Measurements from ENCODE around the gene WDR70. TPM values are rescaled to one million over a fixed set of nuclear protein-coding genes. Genes with fewer than 3 reads are reported as not detected.

Gene WDR70
- total RNA-seq, 1 experiment from 2014 or later, result 35.6 TPM

DNA sequence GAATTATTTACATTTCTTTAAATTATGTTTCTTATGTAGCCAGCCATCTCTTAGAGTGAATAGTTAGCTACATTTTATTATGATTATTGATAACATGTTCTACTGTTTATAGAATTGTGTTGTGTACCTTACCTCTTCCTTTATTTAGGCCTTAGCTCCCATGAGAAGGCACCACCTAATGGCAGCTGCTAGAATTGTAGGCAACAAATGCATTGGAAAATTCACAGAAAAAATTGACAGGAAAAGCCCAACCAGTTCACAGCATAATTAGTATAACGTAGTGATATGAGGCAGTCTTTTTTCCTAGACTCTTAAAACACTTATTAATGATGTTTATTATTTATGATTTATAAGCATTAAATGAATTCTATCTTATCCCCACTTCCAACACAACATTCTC, 175.8 kb downstream of the WDR70 start:
- H3K9me2 ChIP-seq (replicated peaks; ENCODE audit: insufficient read depth, low read length), result no peaks in the 10 kb centered on the region

DNA sequence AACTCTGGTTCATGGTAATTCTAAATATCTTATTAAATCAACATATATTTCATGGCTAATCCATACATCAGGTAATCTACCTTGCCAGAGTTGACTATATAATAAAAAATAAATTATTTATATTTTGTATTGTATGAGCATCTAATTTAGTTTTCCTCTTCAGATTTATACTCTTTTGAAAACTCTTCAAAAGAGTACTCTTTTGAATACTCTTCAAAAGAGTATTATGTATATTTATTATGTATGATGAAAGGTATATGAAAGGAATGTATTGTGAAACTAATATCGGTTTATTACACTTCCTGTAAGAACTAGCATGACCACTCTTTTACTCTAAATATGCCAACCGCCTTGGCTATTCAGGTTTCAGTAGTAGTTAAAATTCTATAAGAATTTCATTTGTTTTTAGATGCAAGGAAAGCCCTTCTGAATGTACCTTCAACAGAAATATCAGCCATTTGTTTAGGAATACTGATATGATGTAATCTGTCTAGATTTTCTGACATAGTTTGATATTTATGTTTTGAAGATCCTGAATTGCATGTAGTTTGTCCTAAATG, 178.7 kb downstream of the WDR70 start:
- Histone ChIP-seq H3K9ac (ENCODE audit: low read length) (no peak overlapping the region), H3K4me2 (ENCODE audit: low read depth, low read length, poor library complexity, severe bottlenecking) (no peak overlapping the region), H3K27me3 (ENCODE audit: low read length) (no peaks in the 10 kb centered on the region), H3K79me2 (ENCODE audit: low read length) (no peaks in the 10 kb centered on the region), H3K36me3 (ENCODE audit: insufficient read depth, low read length) (no peaks in the 10 kb centered on the region), H3K9me2 (replicated peaks; ENCODE audit: insufficient read depth, low read length) (no peaks in the 10 kb centered on the region), H3K4me3 (ENCODE audit: low read length) (no peak overlapping the region), H3K4me1 (ENCODE audit: low read length) (no peaks in the 10 kb centered on the region), H3K27ac (ENCODE audit: low read length) (no peak overlapping the region), H2AFZ (ENCODE audit: low read length) (no peak overlapping the region), H4K20me1 (ENCODE audit: insufficient read depth, low read depth, low read length) (no peaks in the 10 kb centered on the region), H3K9me3 (ENCODE audit: low read length) (no peaks in the 10 kb centered on the region)
- no peak for DNase-seq

More for the DNA sequence above, 175.8 kb downstream of the WDR70 start:
- Histone ChIP-seq H3K27me3 (ENCODE audit: low read length) (no peaks in the 10 kb centered on the region), H2AFZ (ENCODE audit: low read length) (no peak overlapping the region), H4K20me1 (ENCODE audit: insufficient read depth, low read depth, low read length) (no peaks in the 10 kb centered on the region), H3K4me3 (ENCODE audit: low read length) (no peak overlapping the region), H3K79me2 (ENCODE audit: low read length) (no peaks in the 10 kb centered on the region), H3K4me1 (ENCODE audit: low read length) (no peaks in the 10 kb centered on the region), H3K9ac (ENCODE audit: low read length) (no peak overlapping the region), H3K4me2 (ENCODE audit: low read depth, low read length, poor library complexity, severe bottlenecking) (no peak overlapping the region), H3K9me3 (ENCODE audit: low read length) (no peaks in the 10 kb centered on the region), H3K36me3 (ENCODE audit: insufficient read depth, low read length) (no peaks in the 10 kb centered on the region), H3K27ac (ENCODE audit: low read length) (no peak overlapping the region)
- peak; percentile 69 for DNase-seq

DNA sequence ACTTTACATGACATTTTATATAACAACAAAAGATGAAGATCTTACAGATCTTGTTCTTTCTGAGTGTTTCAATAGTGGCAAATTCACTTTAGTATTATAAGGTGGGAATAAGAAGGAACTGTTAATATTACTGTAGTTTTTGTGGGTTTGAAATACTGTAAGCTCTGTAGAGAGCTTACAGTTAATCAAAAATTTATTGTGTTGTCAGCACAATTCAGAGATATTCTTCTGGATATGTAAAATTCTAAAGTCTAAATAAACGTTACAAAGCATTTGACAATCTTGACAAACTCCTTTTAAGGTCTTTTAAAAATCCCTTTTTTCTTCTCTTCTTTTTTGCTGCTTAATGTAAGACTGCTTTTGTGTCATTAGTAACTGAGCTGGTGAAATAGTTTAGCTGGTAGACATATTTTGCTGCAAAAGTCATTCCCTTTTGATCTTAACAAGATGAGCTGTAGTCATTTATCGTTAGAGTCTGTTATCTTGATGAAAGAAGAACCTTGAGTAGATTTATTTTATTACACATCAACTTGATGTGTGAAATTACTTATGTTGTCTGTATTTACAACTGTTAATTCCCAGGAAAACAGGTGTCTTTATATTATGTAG, 186.0 kb downstream of the WDR70 start:
- Histone ChIP-seq H2AFZ (ENCODE audit: low read length) (no peak overlapping the region), H3K9me2 (replicated peaks; ENCODE audit: insufficient read depth, low read length) (no peaks in the 10 kb centered on the region), H3K4me2 (ENCODE audit: low read depth, low read length, poor library complexity, severe bottlenecking) (no peak overlapping the region), H3K27me3 (ENCODE audit: low read length) (no peaks in the 10 kb centered on the region), H3K4me3 (ENCODE audit: low read length) (no peak overlapping the region), H3K9me3 (ENCODE audit: low read length) (no peaks in the 10 kb centered on the region), H3K79me2 (ENCODE audit: low read length) (no peaks in the 10 kb centered on the region), H4K20me1 (ENCODE audit: insufficient read depth, low read depth, low read length) (peaks cover 3% of the 10 kb centered on the region; the same call in 1 of the 2 replicates), H3K9ac (ENCODE audit: low read length) (no peak overlapping the region), H3K36me3 (ENCODE audit: insufficient read depth, low read length) (no peaks in the 10 kb centered on the region), H3K4me1 (ENCODE audit: low read length) (no peaks in the 10 kb centered on the region), H3K27ac (ENCODE audit: low read length) (no peak overlapping the region)
- DNase-seq, result no peak

DNA sequence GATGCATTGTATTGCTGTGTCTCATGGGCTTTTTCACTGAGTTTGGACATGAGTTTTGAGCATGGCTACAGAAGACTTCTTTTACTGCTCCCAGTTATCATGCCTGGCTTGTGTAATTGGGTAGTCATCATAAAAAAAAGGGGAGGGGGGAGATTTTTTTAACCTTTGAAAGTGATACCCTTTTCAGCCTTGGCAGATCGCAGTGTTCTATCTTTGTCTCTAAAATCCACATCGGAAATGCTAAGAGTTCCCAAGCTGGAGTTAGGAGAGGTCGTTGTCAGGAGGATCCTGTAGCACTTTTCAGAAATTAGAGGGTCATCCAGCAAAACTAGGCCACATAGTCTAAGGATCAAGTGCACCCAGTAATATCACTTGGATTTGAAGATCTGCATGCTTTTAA, 188.4 kb downstream of the WDR70 start:
- DNase-seq, result no peak
- H3K4me2 ChIP-seq (ENCODE audit: low read depth, low read length, poor library complexity, severe bottlenecking), result no peak overlapping the region
- H3K4me1 ChIP-seq (ENCODE audit: low read length), result no peaks in the 10 kb centered on the region
- peaks cover 3% of the 10 kb centered on the region; the same call in 1 of the 2 replicates for H4K20me1 ChIP-seq (ENCODE audit: insufficient read depth, low read depth, low read length)
- no peak overlapping the region for H3K4me3 ChIP-seq (ENCODE audit: low read length)
- no peaks in the 10 kb centered on the region for H3K79me2 ChIP-seq (ENCODE audit: low read length)
- H2AFZ ChIP-seq (ENCODE audit: low read length), result no peak overlapping the region
- no peaks in the 10 kb centered on the region for H3K36me3 ChIP-seq (ENCODE audit: insufficient read depth, low read length)
- no peaks in the 10 kb centered on the region for H3K27me3 ChIP-seq (ENCODE audit: low read length)
- no peak overlapping the region for H3K27ac ChIP-seq (ENCODE audit: low read length)
- no peak overlapping the region for H3K9ac ChIP-seq (ENCODE audit: low read length)
- H3K9me2 ChIP-seq (replicated peaks; ENCODE audit: insufficient read depth, low read length), result no peaks in the 10 kb centered on the region
- no peaks in the 10 kb centered on the region for H3K9me3 ChIP-seq (ENCODE audit: low read length)

DNA sequence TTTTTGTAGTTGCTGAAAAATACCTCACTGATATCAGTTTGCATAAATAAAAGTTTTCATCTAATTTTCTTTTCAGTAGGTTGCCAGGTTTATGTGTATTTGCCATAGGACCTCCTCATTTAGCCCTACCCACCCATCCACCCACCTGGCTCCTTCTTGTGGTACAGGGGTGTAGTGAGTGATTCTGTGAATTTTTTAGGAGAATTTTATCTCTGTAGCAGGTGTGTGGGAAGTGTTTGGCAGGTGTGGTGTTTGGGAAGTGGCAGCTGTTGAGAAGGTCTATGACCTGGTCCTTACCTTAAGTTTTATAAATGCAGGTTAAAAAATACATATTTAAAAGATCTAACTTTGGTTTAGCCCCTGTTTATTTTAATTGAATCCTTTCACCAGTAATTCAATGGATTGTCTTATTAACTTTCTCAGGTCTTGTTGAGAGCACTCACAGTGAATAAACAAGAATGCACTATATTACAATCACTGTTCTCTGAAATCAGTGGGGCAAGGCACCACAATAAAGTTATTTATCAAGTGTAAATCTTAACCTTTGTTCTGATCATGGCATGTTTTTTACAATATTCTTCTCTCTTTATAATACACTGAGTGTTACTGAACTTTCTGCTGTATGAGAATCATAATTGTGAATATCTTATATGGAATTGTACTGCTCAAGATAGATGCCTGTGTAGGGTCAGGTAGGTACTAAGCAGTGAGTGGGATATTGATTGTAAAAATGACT, 189.1 kb downstream of the WDR70 start:
- Histone ChIP-seq H2AFZ (ENCODE audit: low read length) (no peak overlapping the region), H3K4me2 (ENCODE audit: low read depth, low read length, poor library complexity, severe bottlenecking) (no peak overlapping the region), H3K36me3 (ENCODE audit: insufficient read depth, low read length) (no peaks in the 10 kb centered on the region), H3K27me3 (ENCODE audit: low read length) (no peaks in the 10 kb centered on the region), H4K20me1 (ENCODE audit: insufficient read depth, low read depth, low read length) (peaks cover 3% of the 10 kb centered on the region; the same call in 1 of the 2 replicates), H3K4me3 (ENCODE audit: low read length) (no peak overlapping the region), H3K9ac (ENCODE audit: low read length) (no peak overlapping the region), H3K4me1 (ENCODE audit: low read length) (no peaks in the 10 kb centered on the region), H3K9me2 (replicated peaks; ENCODE audit: insufficient read depth, low read length) (no peaks in the 10 kb centered on the region), H3K27ac (ENCODE audit: low read length) (no peak overlapping the region), H3K79me2 (ENCODE audit: low read length) (no peaks in the 10 kb centered on the region), H3K9me3 (ENCODE audit: low read length) (no peaks in the 10 kb centered on the region)
- DNase-seq, result no peak

DNA sequence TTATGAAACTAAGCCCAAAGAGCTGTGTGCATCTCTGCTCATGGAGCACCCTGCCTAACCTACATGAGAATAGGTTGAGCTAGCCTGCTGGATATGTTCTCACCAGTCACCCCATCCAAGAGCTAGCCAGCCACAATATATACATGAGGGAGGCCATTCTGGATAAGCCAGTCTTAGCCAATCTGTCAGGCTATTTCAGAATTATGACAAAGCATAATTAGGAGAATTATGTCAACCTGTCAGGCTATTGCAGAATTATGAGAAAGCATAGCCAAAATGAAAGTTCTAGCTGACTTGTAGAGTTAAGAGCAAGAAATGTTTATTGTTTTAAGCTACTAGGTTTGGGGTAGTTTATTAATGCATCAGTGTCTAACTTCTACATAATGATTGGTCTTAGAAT, 189.8 kb downstream of the WDR70 start:
- H2AFZ ChIP-seq (ENCODE audit: low read length), result no peak overlapping the region
- no peak for DNase-seq
- no peak overlapping the region for H3K9ac ChIP-seq (ENCODE audit: low read length)
- no peak overlapping the region for H3K4me3 ChIP-seq (ENCODE audit: low read length)
- H3K36me3 ChIP-seq (ENCODE audit: insufficient read depth, low read length), result no peaks in the 10 kb centered on the region
- H3K9me3 ChIP-seq (ENCODE audit: low read length), result no peaks in the 10 kb centered on the region
- H3K9me2 ChIP-seq (replicated peaks; ENCODE audit: insufficient read depth, low read length), result no peaks in the 10 kb centered on the region
- peaks cover 3% of the 10 kb centered on the region; the same call in 1 of the 2 replicates for H4K20me1 ChIP-seq (ENCODE audit: insufficient read depth, low read depth, low read length)
- H3K4me2 ChIP-seq (ENCODE audit: low read depth, low read length, poor library complexity, severe bottlenecking), result no peak overlapping the region
- no peaks in the 10 kb centered on the region for H3K27me3 ChIP-seq (ENCODE audit: low read length)
- H3K4me1 ChIP-seq (ENCODE audit: low read length), result no peaks in the 10 kb centered on the region
- no peak overlapping the region for H3K27ac ChIP-seq (ENCODE audit: low read length)
- no peaks in the 10 kb centered on the region for H3K79me2 ChIP-seq (ENCODE audit: low read length)

DNA sequence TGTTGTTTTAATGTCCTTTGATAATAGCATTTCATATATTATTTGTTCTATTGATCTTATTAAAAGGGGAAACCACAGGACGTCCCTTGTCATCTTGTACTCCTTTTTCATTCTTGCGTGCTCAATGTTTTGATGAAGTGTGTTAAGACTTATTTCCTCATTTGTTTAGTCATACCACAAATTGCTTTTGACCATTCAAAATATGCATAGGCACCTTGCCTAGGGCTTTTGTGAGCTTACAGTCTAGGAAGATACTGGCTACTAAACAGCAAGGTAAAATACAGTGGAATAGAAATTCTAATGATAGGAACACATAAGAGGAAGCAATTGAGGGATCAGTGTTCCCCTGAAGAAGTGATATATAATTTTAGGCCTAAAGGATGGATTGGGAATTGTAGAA, 190.3 kb downstream of the WDR70 start:
- Histone ChIP-seq H3K27ac (ENCODE audit: low read length) (no peak overlapping the region), H3K9me2 (replicated peaks; ENCODE audit: insufficient read depth, low read length) (no peaks in the 10 kb centered on the region), H3K9me3 (ENCODE audit: low read length) (no peaks in the 10 kb centered on the region), H3K4me1 (ENCODE audit: low read length) (no peaks in the 10 kb centered on the region), H4K20me1 (ENCODE audit: insufficient read depth, low read depth, low read length) (peaks cover 3% of the 10 kb centered on the region; the same call in 1 of the 2 replicates), H3K4me3 (ENCODE audit: low read length) (no peak overlapping the region), H3K79me2 (ENCODE audit: low read length) (no peaks in the 10 kb centered on the region), H2AFZ (ENCODE audit: low read length) (no peak overlapping the region), H3K36me3 (ENCODE audit: insufficient read depth, low read length) (no peaks in the 10 kb centered on the region), H3K4me2 (ENCODE audit: low read depth, low read length, poor library complexity, severe bottlenecking) (no peak overlapping the region), H3K27me3 (ENCODE audit: low read length) (no peaks in the 10 kb centered on the region), H3K9ac (ENCODE audit: low read length) (no peak overlapping the region)
- no peak for DNase-seq

DNA sequence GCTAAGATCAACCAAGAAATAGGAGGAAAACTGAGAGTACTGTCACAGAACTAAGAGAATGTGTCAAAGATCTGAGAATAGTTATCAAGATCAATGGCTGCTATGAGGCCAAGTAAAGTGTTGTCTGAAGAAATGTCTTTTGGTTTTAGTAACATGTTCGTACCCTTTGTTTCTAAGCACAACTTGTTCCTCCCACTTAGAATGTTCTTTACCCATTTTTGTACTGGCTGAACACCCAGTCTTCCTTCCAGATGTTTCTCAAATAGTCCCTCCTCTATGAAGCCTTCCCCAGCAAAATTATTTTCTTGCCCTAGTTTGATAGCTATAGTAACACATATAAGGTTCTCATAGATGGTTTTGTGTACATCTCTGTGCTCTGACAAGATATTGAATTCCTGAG, 191.5 kb downstream of the WDR70 start:
- Histone ChIP-seq H3K4me2 (ENCODE audit: low read depth, low read length, poor library complexity, severe bottlenecking) (no peak overlapping the region), H3K4me3 (ENCODE audit: low read length) (no peak overlapping the region), H3K79me2 (ENCODE audit: low read length) (no peaks in the 10 kb centered on the region), H3K36me3 (ENCODE audit: insufficient read depth, low read length) (no peaks in the 10 kb centered on the region), H2AFZ (ENCODE audit: low read length) (no peak overlapping the region), H3K9ac (ENCODE audit: low read length) (no peak overlapping the region), H4K20me1 (ENCODE audit: insufficient read depth, low read depth, low read length) (peaks cover 3% of the 10 kb centered on the region; the same call in 1 of the 2 replicates), H3K9me2 (replicated peaks; ENCODE audit: insufficient read depth, low read length) (no peaks in the 10 kb centered on the region), H3K27ac (ENCODE audit: low read length) (no peak overlapping the region), H3K27me3 (ENCODE audit: low read length) (no peaks in the 10 kb centered on the region), H3K4me1 (ENCODE audit: low read length) (no peaks in the 10 kb centered on the region), H3K9me3 (ENCODE audit: low read length) (no peaks in the 10 kb centered on the region)
- DNase-seq, result no peak

Data from Karpas-422 (cell line).